DND-41 (cell line): ENCODE data around the gene CFAP43.

Experiments
- CTCF ChIP-seq: IDR thresholded peaks from 2 replicates; pipeline ENCODE4 v1.5.1; 2012; ENCODE audit warnings: borderline replicate concordance, low read length, moderate library complexity, mild to moderate bottlenecking; ENCODE audit not compliant: poor library complexity, severe bottlenecking; ENCODE audit errors: extremely low read depth
- EZH2 ChIP-seq: IDR thresholded peaks from 3 replicates; pipeline ENCODE4 v1.6.1; 2012; ENCODE audit warnings: borderline replicate concordance, low read depth, mild to moderate bottlenecking, moderate library complexity, low read length, inconsistent platforms; ENCODE audit not compliant: severe bottlenecking

GRCh38 chr10:104252368-104252767 is 20.2 kb upstream of the CFAP43 start:
- TF ChIP-seq CTCF: no peak
- TF ChIP-seq EZH2: no peak
